C4-2B (cell line): Measurements from ENCODE around the gene KCNAB1.

ENCODE experiments used
- CTCF ChIP-seq: fragments of 450-650 bp; conservative IDR thresholded peaks from 2 replicates; pipeline ENCODE4 v1.5.1; 2017; ENCODE audit warnings: mild to moderate bottlenecking
- ZFX ChIP-seq: fragments of 450-650 bp; IDR thresholded peaks from 2 replicates; pipeline ENCODE4 v1.6.1; 2017

- TF ChIP-seq CTCF (no peak), ZFX (no peak)
These were observed 87.7 kb downstream of the KCNAB1 start for GRCh38 chr3:156207802-156208685.
